ENCODE results near the gene PRR36.
"Not testable (repeated sequence)": the region's sequence is repeated elsewhere in the genome, so short reads cannot be mapped to it uniquely, and the experiment has no call there.

PRR36 gene

DNA sequence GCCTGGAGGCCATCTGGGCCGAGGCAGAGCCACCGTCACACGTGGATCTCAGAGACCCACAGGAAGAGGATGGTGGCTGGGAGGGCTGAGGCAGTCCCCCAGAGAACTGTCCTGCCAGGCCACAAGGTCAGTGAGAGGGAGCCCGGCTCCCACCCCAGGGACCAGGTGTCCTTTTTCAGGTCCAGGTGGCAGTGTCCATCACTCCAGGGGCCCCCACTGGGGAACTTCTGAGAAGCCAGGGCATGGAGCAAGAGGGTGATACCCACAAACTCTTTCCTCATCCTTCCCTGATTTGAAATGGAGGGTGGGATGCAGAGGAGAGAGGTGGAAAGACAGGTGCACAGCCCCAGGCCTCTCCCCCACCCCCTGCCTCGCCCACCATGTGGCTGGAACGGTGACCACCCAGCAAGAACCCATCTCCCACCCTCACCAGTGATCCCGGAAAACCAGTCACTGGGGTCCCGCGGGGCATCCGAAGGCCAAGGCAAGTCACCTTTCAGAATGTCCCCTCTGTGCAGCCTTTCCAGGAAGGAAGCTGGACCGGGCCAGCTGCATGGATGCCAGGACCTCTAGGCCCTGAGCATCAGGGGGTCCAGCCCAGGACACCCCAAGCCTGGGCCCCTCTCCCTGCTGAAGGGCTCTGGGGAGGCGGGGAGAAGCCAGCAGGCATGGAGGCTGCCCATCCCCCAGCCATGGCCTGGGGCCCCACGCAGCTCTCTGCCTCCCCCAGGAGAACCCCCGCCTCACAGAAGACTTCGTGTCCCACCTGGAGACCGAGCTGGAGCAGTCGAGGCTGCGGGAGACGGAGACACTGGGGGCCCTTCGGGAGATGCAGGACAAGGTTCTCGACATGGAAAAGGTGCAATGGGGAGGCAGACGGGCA, 14.1 kb downstream of the PRR36 start:
- no peak for DNase-seq (ENCODE audit: low spot score)

DNA sequence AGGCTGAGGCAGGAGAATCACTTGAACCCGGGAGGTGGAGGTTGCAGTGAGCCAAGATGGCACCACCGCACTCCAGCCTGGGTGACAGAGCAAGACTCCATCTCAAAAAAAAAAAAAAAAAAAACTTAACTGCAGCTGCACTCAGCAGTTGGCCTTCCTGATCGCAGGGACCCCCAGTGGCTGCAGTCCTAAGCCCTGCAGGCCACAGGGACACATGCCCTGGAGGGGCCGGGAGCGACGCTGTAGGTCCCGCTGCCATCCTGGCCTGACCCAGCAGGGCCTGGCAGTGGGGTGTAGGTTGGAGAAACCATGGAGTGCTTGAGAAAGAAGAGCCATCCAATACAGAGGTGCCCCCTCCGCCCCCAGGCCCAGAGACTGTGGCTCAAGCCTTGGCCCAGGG, 15.1 kb downstream of the PRR36 start:
- not testable (repeated sequence) for DNase-seq (ENCODE audit: low spot score)

DNA sequence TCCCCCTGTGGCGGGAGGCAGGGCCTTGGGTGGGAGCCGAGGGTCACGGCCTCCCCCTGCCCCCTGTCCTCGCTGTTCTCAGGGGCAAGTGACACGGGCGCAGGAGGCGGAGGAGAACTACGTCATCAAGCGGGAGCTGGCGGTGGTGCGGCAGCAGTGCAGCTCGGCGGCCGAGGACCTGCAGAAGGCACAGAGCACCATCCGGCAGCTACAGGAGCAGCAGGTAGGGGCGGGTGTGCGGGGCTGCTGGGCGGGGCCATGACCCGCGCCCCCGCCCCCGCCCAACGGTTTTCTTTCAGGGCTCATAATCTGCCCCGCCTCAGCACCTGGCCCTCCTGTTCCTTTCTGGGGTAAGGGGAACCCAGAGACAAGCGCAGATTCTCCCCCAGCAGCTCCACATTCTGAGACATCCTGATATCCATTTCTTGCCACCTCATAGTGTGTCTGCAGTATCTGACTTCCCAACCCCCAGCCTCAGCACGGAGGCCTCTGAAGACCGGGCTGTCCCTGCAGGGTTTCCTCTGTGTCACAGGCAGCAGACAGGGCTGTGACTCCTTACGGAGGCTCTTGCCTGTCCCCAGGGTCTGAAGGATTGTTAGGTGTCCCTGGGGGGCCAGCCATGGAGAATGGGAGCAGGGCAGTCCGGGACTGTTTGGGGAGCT, 15.9 kb downstream of the PRR36 start:
- DNase-seq (ENCODE audit: low spot score), result no peak

DNA sequence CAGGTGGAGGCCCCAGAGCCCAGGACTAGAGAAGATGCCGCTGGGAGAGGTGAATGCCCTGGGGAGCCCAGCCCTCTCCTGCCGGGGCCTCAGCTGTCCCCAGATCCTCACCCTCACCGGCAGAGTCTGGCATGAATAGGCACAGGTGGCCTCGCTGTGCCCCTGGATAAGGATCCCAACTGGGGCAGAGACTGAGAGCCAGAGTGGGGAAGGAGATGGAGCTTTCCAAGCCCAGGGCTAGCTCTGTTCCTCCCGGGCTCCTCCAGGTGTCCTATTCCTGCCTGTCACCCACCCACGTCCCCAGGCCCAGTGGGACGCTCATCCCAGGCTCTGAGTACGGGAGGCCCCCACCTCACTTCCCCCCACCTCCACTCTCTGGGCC, 16.5 kb downstream of the PRR36 start:
- no peak for DNase-seq (ENCODE audit: low spot score)

DNA sequence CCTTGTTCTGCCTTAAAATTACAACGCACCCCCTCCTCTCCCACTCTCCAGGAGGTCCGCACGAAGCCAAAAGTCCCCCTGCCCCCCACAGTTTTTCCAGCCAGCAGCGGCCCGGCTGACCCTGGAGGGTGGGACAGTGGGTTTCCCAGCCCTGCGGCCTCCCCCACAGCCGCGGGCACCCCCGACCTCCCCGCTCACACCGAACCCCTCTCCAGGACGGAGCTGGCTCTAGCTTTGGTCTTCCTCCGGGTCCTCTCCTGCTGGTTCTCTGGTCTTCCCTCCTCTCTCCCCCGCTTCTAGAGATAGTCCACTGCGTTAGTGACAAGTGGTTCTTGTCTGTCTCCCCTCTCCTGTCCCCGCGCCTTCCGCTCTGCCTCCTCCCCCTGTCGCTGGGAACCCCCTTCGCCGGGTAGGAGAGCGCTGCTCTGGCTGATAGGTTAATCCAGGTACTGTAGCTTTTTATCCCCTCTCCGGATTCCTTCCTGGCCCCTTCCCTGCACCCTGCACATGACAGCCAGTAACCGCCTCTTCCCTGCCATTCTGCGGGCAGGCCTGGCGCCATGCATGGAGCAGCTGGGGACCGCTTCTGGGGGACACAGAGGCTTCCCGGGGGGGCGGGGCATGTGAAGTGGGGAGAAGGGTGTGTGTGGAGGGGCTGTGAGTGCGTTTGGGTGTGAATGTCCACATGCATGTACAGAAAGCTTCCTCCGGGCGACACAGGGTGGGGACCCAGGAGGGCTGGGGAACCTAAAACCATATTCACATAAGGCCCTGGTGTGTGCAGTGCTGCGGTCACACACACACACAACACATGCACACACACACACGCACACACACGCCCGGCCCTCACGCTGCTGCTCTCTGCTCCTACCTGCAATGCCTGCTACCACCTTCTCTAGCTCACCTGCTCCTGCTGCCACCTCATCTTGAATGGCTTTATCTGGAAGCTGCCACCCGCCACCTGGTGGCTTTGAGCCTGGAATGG, 17.2 kb downstream of the PRR36 start:
- no peak for DNase-seq (ENCODE audit: low spot score)

DNA sequence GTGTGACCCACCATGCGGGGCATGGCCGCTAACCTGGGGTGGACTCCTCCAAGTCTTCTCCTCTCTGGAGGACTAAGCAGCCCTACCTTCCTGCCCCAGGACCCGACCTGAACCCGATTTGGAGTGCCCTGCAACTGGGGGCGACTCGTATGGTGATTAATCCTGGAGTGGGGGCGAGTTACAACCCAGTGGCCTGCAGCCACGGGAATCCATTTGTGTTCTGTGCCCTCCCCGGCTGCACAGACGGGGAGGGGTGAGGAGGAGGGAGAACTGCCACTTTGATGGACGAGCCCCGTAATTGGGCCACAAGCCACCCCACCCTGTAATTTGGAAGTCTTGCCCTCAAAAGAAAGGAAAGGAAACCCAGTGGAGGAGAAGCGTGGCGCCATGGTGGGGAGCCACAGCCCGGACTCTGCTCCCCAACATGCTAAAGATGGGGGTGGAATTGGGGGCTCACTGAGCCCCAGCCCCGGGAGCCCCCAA, 18.0 kb downstream of the PRR36 start:
- DNase-seq (ENCODE audit: low spot score), result no peak

DNA sequence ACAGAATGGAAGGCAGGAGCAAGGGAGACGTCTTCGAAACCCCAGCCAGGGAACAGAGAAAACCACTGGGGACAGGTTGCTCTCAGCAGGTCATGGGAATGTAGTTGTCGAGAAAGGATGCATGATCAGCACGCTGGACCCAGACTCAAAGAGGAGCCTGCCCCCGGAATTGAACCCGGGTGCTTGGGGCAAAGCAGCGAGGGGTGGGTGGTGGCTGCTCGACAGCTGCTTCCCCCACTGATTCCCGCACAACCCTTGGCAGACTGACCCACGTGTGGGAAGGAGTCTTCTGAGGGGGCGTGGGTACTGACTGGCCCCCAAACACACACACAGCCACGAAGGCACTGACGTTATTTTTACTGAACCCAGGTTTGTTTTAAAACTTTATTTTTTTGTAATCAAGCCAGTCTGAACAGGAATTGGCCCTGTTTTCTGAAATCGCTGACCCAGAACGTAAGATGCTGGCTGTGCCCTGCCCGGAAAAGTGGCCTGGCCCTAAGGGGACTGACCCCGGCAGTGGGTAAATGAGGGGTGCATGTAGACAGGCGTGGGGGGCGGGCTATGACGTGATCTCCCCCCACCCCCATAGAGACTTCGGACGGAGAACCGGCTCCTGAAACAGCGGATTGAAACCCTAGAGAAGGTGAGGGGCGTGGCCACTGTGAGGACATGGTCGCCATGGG, 18.6 kb downstream of the PRR36 start:
- no peak for DNase-seq (ENCODE audit: low spot score)

DNA sequence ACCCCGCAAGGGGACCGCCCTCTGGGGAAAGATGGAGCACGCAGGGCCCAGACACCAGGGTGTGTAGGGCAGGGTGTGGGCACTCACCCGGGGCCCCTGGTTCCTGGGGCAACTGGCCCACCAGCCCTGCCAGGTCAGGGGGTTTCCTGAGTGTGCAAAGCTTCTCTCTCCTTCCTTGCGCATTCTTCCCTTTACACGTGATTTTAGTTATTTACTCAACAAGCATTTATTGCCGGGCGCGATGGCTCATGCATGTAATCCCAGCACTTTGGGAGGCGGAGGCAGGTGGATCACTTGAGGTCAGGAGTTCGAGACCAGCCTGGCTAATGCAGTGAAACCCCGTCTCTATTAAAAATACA, 20.4 kb downstream of the PRR36 start:
- DNase-seq (ENCODE audit: low spot score), result no peak

DNA sequence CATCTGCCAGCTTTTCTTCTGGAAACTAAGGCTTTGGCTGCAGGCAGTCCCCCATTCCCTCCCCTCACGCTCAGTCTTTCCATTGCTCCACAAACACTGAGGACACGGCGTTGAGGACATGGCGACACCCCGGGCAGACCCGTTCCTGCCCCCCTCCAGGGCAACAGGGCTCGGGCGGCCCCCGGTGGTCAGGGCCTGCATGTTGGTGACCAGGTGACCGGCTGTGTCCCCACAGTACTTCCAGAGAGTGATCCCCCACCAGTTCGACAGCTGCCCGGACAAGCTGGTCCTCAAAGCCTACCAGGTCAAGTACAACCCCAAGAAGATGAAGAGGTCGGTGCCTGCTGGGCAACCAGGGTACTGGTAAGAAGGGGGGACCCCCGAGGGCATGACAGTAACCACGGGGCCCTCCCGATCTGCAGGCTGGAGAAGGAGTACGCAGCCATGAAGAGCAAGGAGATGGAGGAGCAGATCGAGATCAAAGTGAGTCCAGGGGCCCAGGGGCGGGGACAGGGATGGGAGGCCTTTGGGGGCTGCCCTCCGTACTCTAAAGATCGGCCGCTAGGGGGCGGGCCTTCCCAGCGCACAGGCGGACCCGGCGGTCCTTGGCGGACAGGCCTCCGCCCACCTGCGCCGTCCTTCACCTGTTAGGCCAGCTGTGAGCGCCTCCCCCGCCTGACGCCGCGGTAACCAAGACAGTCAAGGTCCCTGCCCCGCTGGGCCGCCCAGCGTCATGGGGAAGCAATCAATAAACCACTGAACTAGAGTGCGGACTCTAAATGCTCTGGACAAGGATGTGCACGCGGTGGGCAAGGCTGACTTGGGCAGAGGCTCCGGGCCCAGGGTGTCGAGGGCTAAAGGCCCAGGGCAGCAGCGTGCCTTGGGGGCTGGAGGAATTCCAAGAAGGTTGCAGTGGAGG, 21.1 kb downstream of the PRR36 start:
- DNase-seq (ENCODE audit: low spot score), result no peak

DNA sequence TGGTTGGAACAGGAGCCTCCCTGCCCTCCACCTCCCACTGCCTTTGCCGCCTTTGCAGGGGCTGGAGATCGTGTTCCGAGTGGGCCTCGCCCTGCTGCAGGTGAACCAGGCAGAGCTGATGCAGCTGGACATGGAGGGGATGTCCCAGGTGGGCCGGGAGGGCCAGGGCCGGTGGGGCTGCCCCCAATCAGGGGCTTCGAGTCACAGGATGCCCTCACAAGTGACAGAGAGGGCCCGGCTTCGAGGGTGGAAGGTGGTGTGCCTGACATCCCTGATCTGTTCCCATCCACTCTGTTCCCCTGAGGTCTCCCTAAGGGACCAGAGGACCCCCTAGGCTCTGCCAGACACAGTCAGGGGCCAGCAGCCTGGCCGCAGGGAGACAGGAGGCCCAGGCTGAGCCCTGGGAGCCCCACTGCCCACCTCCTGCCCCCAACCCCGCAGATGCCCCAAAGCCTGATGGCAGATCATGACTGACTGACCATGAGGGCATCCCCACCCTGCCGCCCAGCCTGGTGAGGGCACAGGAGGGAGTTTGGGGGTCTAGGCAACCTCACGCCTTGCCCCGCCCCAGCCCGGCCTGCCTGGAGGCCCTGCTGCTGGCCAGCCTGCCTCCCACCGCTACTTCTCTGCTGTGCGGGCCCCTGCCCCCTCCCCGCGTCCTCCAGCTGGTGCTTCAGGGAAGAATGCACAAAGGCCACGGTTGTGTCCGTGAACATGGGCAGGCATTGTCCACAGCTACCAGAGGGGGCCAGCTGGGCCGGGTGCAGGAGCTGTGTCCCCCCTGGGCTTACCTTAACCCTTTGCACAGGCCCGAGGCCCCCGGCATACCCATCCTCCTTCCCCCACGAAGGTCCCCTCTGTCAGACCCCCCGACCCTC, 22.3 kb downstream of the PRR36 start:
- DNase-seq (ENCODE audit: low spot score), result no peak

DNA sequence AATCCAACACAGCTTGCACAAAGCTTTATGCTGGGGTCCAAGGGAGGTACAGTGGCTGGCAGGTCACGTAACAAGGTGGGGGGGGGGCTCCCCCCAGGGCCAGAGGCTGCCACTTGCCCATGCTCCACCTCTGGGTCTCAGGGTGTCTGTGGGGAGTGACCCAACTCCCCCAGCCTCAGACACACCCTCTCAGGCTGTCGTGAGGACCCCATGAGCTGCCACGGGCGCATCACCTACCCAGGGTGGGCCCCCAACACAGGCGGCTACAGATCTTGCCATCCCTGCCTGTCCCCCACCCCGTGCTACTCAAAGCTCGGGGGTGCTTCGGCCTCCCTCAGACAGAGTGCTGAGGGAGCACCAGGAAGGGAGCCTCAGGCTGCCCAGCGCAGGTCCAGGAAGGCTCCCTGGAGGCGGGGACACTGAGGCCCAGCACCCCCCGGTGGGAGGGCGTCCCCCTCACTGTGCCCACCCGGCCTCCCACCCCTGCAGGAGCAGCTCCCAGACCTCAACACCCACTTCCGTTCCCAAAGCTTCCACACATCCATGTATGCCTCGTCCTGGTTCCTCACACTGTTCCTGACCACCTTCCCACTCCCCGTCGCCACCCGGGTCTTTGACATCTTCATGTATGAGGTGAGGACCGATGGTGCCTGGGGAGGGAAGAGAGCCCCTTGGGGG, 23.1 kb downstream of the PRR36 start:
- no peak for DNase-seq (ENCODE audit: low spot score)

DNA sequence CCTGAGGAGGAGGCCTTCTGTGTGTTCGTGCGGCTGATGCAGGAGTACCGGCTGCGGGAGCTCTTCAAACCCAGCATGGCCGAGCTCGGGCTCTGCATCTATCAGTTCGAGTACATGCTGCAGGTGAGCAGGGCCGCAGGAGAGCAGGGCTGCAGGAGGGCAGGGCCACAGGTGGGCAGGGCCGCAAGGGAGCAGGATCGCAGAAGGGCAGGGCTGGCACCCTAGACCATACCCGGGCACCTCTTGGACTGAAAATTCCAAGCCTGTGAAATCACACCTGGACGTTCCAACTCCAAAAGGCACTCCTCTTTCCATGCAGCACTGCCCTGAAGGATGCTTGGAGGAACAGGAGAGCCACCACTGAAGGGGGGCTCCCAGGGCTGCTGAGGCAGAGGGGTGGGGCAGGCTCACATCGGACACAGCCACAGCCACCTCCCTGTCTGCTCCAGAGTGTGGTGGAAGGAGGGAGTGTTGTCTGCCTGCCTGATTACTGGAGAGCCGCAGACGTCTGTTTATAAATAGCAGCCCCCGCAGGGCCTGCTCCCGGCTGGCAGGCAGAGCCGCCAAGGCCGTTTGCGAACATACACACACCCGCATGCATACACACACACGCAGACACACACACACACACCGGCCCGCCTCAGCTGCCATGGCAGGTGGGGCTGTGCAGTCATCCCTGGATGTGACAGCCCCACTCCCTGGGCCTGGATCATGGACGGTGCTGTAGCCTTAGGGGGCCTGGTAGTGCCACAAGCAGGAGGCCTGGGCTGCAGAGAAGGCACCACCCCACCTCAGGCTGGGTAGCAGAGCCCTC, 24.0 kb downstream of the PRR36 start:
- no peak for DNase-seq (ENCODE audit: low spot score)

DNA sequence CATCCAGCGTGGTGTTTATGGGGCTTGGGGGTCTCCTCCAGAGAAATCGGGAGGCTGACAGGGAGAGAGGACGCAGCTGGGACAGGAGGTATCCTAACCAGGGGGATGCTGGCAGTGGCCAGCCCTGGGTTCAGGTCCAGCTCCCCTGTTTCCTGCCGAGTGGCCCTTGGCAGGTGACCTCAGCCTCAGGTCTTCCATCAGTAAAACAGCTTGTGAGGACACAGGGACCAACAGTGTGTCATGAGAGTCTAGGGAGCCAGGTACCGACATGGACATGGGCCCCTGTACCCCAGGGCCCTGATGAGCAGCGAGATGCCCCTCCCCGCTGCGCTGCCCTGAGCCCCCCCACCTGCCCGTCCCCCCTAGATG, 24.6 kb downstream of the PRR36 start:
- no peak for DNase-seq (ENCODE audit: low spot score)

DNA sequence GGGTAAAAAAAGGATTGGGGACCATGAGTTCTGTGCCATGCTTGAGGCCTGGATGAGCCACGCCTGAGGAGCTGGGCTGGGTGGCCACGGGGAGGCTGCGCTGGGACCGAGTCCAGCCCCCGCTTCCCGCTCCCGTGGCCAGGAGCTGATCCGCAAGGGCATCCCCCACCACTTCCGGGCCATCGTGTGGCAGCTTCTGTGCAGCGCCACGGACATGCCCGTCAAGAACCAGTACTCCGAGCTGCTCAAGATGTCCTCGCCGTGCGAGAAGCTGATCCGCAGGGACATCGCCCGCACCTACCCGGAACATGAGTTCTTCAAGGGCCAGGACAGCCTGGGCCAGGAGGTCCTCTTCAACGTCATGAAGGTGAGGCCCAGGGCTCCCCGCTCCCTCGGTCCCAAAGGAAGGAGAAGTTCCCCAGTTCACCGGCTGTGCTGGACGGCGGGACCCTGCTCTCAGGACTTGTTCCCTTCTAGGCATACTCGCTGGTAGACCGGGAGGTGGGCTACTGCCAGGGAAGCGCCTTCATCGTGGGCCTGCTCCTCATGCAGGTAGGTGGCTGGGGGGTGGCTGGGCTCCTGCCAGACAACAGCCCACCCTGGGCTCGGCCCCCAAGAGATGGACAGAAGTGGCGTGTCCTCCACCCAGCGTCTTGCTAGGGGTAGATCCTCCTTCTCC, 25.3 kb downstream of the PRR36 start:
- no peak for DNase-seq (ENCODE audit: low spot score)

DNA sequence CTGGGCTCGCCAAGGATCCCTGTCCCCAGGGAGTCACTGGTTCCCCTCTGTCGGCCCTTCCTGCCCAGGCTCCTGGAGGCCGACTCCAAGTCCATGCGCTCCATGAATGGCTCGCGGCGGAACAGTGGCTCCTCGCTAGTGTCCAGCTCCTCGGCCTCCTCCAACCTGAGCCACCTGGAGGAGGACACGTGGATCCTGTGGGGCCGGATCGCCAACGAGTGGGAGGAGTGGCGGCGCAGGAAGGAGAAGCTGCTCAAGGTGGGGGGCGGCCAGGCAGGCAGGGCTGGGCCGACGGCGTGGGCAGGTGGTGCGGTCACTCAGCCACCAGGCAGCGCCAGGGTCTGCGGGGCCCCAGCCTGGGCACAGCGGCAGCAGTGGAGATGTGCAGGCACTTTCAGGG, 26.5 kb downstream of the PRR36 start:
- DNase-seq (ENCODE audit: low spot score), result no peak

DNA sequence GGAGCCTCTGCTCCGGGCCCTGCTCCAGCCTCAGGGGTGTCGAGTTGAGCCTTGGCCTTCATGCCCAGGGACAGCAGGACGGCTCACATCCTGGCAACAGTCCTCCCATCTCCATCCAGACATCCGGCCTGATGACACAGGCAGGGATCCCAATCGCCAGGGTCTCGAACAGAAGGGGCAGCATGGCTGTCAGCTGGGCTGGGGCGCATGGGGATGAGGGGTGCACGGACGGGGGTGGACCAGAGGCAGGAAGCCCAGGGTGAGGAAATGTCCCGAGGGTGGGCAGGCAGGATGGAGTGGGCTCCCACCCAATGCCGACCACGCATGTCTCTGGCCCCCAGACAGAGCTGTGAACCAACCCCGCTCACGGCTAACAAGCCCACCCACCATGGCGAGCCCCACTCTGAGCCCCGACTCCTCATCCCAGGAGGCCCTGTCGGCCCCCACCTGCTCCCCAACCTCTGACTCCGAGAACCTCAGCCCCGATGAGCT, 28.0 kb downstream of the PRR36 start:
- DNase-seq (ENCODE audit: low spot score), result no peak

DNA sequence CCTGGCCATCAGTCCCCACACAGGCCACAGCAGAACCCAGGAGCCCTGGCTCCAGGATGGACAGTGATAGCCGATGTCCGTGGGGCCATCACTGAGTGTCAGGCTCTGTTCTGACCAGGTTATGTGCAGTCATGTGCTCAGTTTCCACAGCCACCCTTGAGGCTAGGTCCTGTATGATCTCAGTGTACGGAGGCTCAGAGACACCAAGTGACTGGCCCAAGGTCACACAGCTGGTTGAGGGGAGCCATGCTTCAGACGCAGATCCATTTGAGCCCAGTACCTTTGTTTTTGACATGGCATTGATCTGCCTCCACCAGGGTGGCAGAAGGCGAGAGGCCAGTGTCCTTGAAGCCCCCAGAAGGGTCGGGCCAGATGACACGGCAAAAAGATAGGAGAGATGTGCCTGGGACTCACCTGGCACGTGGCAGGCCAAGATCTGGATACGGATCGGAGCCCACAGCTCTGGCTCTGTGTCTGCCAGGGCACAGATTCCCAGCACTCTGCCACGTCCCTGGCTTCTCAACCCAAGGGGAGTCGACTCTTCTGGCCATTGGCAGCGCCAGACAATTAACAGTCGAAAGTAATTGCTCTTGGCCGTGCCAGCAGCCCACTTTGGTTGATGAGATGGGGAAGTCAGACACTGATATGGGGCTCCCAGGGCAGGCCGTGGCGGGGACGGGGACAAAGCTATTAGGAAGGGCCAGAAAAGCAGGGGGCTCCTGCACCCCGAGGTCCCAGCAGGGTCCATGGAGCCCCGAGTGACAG, 28.6 kb downstream of the PRR36 start:
- DNase-seq (ENCODE audit: low spot score), result no peak

Measured in kidney capillary endothelial cell (primary cell).